Type B pancreatic cell (in vitro differentiated cells): Measurements from ENCODE around the gene PLCB2. TPM values are rescaled to one million over a fixed set of nuclear protein-coding genes. Genes with fewer than 3 reads are reported as not detected.

Experiments
- DNase-seq: peaks from one replicate; pipeline ENCODE4 v3.0.0; 2021; ENCODE audit warnings: mixed read lengths; ENCODE audit not compliant: unreplicated experiment; ENCODE audit errors: extremely low spot score
- H3K27ac Mint-ChIP-seq: 2 replicates; pipeline ENCODE4 v1.8.0; 2021; ENCODE audit warnings: mild to moderate bottlenecking, mixed read lengths
- H3K27me3 Mint-ChIP-seq: 2 replicates; pipeline ENCODE4 v1.8.0; 2021; ENCODE audit warnings: mixed read lengths
- H3K36me3 Mint-ChIP-seq: 2 replicates; pipeline ENCODE4 v1.8.0; 2021; ENCODE audit warnings: mixed read lengths
- H3K4me1 Mint-ChIP-seq: one replicate; pipeline ENCODE4 v1.8.0; 2021; ENCODE audit warnings: mixed read lengths; ENCODE audit not compliant: unreplicated experiment
- H3K4me3 Mint-ChIP-seq: 2 replicates; pipeline ENCODE4 v1.8.0; 2021; ENCODE audit warnings: mild to moderate bottlenecking, mixed read lengths
- H3K9me3 Mint-ChIP-seq: 2 replicates; pipeline ENCODE4 v1.8.0; 2021; ENCODE audit warnings: mixed read lengths
- total RNA-seq: library from RNA; stranded (reverse); gene quantifications from 2 replicates; pipeline ENCODE4 v1.2.1, GENCODE V29; 2021; ENCODE audit warnings: low replicate concordance
- TF ChIP-seq, protein P1 (sequence below): fragments of 200-600 bp; sonication (generic); conservative IDR thresholded peaks from 2 replicates; pipeline ENCODE4 v1.5.0; 2021; ENCODE audit warnings: antibody characterized with exemption, mild to moderate bottlenecking

The PLCB2 gene
- total RNA-seq, 1 donor from 2014 or later = 5.8 TPM

DNA sequence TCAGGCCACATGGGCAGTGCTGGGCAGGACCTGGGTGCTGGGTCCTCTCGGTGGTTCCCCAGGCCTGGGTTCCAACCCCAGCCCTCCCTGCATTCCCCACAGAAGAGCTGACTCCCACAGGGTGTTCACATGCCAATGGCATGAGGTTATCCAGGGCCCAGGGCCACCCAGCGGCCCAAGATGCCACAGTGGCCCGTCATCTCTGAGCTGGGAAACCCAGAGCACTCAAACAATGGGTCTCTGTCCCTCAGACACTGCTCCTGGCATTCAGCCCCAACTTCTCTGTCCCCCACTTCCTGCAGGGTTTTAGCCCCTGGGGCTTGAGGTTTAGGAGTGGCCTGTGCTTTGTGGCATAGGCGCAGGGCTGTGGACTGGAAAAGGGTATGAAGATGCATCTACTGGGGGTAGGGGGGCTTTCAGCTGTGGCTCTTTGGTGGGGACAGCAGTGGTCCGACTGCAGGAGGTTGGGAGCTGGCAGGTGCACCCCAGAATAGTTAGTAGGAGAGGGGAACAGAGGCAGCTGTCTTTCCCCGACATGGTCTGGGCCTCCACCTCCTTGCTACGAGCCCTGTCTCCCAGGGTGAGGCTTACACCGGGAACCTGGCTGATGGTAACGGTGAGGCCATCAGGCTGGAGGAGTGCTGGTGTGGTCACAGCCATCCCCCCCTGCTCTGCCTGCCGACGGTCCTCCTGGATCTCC, 31.3 kb upstream of the PLCB2 start:
- Mint-ChIP-seq H3K9me3 (no peaks in the 10 kb centered on the region), H3K36me3 (no peaks in the 10 kb centered on the region), H3K4me3 (no peak overlapping the region), H3K27ac (no peak overlapping the region), H3K4me1 (peaks cover 23% of the 10 kb centered on the region), H3K27me3 (peaks cover 3% of the 10 kb centered on the region)
- TF ChIP-seq, protein P1, sequence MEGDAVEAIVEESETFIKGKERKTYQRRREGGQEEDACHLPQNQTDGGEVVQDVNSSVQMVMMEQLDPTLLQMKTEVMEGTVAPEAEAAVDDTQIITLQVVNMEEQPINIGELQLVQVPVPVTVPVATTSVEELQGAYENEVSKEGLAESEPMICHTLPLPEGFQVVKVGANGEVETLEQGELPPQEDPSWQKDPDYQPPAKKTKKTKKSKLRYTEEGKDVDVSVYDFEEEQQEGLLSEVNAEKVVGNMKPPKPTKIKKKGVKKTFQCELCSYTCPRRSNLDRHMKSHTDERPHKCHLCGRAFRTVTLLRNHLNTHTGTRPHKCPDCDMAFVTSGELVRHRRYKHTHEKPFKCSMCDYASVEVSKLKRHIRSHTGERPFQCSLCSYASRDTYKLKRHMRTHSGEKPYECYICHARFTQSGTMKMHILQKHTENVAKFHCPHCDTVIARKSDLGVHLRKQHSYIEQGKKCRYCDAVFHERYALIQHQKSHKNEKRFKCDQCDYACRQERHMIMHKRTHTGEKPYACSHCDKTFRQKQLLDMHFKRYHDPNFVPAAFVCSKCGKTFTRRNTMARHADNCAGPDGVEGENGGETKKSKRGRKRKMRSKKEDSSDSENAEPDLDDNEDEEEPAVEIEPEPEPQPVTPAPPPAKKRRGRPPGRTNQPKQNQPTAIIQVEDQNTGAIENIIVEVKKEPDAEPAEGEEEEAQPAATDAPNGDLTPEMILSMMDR = no peak
- no peak for DNase-seq

DNA sequence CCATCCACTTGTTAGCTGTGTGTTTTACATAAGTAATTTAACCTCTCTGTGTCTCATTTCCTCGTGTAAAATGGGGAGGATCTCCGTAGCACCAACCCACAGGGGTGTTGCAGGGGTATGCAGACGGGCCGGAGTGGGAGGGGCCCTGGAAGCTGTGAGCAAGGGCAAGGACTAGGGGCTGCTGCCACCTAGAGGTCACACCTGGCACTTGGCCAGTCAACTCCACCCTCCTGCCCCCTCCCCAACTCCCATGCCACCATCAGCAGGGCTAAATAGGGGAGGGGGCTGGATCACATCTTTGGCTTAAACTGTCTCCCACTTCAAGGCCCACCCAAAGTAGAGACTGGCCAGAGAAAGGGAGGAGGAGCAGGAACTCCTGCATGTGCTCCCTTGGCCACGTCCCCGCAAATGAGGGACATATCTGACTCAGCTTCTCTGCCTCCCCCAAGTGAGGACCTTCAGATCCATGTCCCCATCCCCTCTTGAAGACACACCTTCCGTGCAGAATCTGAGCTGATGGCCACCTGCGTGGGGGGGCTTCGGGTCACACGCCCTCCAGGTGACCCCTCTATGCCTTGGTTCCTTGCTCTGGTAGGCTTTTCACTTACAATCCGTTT, 30.4 kb upstream of the PLCB2 start:
- H3K27ac Mint-ChIP-seq = peak overlapping the region; percentile 71
- TF ChIP-seq, protein P1 = peak; percentile 95
- H3K9me3 Mint-ChIP-seq = no peaks in the 10 kb centered on the region
- H3K4me1 Mint-ChIP-seq = peaks cover 25% of the 10 kb centered on the region
- no peaks in the 10 kb centered on the region for H3K36me3 Mint-ChIP-seq
- H3K27me3 Mint-ChIP-seq = peaks cover 3% of the 10 kb centered on the region
- no peak overlapping the region for H3K4me3 Mint-ChIP-seq
- DNase-seq = no peak

DNA sequence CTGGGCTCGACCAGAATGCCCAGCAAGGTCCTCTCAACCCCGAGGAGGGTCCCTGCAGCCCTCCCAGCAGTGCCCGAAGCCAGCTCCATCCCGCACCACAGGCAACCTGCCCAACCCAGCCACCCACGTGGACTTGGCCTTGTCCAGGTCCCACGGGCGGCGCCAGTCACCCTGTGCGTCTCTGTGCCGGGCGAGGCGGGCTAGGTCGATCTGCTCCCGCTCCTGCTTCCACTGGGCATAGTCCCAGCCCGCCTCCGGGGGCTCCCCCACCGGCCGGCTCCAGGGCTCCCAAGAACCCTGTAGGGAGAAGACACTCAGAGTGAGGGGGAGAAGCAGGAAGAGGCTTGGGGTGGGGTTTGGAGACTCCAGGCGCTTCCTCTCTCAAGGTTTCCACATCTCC, 29.9 kb upstream of the PLCB2 start:
- TF ChIP-seq, protein P1 = no peak
- DNase-seq = no peak
- H3K4me1 Mint-ChIP-seq = peaks cover 25% of the 10 kb centered on the region
- peak overlapping the region; percentile 71 for H3K27ac Mint-ChIP-seq
- no peaks in the 10 kb centered on the region for H3K36me3 Mint-ChIP-seq
- no peak overlapping the region for H3K4me3 Mint-ChIP-seq
- H3K9me3 Mint-ChIP-seq = no peaks in the 10 kb centered on the region
- peaks cover 3% of the 10 kb centered on the region for H3K27me3 Mint-ChIP-seq

DNA sequence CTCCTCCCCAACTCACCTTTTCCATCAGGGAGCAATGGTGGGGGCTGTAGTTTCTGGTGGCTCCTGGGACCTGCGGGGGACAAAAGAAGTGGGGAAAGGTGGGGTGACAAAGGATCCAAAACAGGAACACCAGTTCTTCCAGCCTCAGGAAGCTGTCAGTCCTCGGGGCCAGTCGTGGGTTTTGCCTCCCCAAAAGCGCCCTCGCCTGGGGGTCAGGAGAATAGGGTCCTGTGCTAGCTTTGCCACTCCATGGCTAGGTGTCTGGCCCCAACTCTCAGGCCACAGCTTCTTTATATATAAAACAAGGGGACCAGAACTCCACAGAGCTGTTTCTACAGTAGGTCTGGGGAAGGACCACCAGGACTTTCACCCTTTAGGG, 29.0 kb upstream of the PLCB2 start:
- H3K9me3 Mint-ChIP-seq = no peaks in the 10 kb centered on the region
- TF ChIP-seq, protein P1 = no peak
- peaks cover 3% of the 10 kb centered on the region for H3K27me3 Mint-ChIP-seq
- no peak overlapping the region for H3K4me3 Mint-ChIP-seq
- H3K4me1 Mint-ChIP-seq = peaks cover 25% of the 10 kb centered on the region
- H3K27ac Mint-ChIP-seq = no peak overlapping the region
- no peaks in the 10 kb centered on the region for H3K36me3 Mint-ChIP-seq
- DNase-seq = no peak

DNA sequence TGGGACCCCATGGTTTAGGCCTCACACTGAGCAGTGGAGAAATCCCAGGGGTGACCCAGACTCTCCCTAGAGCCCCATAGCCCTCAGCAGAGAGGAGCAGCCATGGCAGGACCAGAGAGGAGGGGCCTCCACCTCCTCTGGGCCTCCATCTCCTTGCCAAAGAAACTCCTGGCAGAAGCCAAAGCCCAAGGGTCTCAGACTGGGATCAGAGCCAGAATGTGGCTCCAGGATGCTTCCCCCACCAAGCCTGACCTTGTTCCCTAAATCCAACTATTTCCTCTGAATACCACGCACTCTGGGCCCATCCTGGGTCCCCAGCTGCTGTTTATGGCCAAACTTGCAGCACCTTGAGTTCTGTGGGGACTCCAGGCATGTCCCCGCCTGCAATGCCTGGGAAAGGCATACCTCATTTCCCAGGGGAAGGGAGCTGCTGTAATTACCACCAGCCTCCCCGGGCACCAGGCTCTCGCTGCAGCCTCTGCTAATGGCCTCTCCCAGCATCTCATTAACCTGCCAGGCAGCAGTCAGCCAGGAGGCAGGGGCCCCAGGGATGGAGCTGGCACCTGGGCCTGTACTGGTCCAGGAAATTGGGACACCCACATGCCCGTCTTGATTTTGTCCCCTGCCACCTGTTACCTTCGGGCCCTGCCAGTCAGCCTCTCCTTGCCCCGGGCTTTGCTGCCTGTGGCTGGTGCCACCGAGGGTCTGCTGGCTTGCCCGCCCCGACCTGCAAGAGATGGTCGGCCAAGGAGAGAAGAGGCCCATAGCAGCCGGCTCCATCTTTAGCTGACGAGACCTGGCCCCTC, 28.4 kb upstream of the PLCB2 start:
- H3K27me3 Mint-ChIP-seq = peaks cover 3% of the 10 kb centered on the region
- H3K4me1 Mint-ChIP-seq = peaks cover 22% of the 10 kb centered on the region
- H3K9me3 Mint-ChIP-seq = no peaks in the 10 kb centered on the region
- no peak overlapping the region for H3K27ac Mint-ChIP-seq
- DNase-seq = no peak
- TF ChIP-seq, protein P1 = no peak
- H3K4me3 Mint-ChIP-seq = peak overlapping the region; percentile 17
- H3K36me3 Mint-ChIP-seq = no peaks in the 10 kb centered on the region
